ENCODE results near the gene TRIM24.
"Not testable (repeated sequence)": the region's sequence is repeated elsewhere in the genome, so short reads cannot be mapped to it uniquely, and the experiment has no call there.

The TRIM24 gene

GRCh38 chr7:138460176-138460648, at the start of gene TRIM24:
TRIM24 (plus strand) TSS chr7:138460259; CDS start chr7:138460549, 290 bp downstream.
- DNase-seq, result no peak

- not testable (repeated sequence) for DNase-seq
Measured at GRCh38 chr7:138412077-138412476, 48.0 kb upstream of the TRIM24 start.

- DNase-seq, result not testable (repeated sequence)
Measured at GRCh38 chr7:138412921-138413320, 47.1 kb upstream of the TRIM24 start.

GRCh38 chr7:138417078-138417700, 42.9 kb upstream of the TRIM24 start:
- no peak for DNase-seq

DNA sequence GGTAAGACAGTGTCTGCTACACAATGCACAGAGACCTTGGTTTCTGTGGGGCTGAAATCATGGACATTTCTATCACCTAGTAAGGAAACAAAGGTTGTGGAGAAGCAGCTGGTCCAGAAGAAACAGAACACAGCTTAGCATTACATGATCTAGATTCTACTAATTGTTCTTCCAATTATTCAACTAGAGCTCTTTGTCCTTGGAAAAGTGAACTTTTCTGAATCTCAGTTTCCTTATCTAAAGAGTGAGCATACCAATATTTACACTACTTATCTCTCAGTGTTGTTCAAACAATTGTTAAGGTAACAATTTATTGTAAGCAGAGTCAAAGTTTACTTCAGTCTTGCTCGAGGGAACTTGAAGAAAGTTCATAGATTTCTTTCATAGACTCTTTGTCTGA, 42.3 kb upstream of the TRIM24 start:
- DNase-seq, result no peak

DNA sequence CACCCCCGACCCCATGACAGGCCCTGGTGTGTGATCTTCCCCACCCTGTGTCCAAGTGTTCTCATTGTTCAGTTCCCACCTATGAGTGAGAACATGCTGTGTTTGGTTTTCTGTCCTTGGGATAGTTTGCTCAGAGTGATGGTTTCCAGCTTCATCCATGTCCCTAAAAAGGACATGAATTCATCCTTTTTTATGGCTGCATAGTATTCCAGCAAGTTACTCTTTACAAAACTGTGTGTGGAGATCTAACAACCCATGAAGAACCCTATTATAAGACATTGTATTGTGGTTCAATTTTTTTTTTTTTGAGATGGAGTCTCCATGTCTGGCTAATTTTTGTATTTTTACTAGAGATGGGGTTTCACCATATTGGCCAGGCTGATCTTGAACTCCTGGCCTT, 41.7 kb upstream of the TRIM24 start:
- DNase-seq, result not testable (repeated sequence)

DNA sequence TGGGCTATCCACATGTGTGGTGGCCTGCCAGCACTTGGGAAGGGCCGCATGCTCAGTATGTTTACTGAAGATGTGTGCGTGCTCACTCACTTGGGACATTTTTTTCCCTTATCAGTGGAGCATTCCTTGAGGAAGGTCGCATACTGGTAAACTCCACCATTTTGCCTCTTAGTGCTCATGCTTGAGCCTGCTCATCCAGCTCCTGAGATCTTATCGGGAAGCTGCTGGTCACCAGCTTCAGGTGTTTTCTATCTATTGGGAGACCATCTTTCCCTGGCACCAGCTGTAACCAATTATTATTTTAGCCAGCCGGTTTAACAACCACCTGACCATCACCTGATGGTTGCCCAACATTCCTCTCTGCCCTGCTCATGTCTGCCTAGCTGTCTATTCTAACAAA, 35.0 kb upstream of the TRIM24 start:
- no peak for DNase-seq

GRCh38 chr7:138429577-138430250, 30.3 kb upstream of the TRIM24 start:
- DNase-seq, result no peak

DNA sequence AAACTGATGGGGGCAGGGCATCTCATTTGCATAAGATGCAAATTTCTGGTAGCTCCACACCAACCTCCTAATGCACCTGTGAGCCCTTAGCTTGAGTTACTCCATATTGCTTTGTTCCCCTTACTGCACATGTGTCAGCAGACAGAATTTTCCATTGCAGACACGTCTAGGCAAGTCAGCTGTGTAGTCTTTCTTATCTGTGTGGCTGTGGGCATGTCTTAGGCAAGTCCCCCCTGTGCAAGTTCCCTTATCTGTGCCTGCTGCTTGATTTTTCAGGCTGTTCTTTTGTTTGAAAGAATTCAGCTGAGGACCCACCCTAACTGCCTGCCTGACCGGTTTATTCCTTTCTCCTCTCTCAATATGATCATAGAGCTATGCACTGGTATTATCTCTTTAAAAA, 28.5 kb upstream of the TRIM24 start:
- DNase-seq, result no peak

GRCh38 chr7:138433583-138434443, 26.2 kb upstream of the TRIM24 start:
- DNase-seq, result no peak

GRCh38 chr7:138434597-138435019, 25.5 kb upstream of the TRIM24 start:
- no peak for DNase-seq

- no peak for DNase-seq
Measured at GRCh38 chr7:138435231-138435919, 24.7 kb upstream of the TRIM24 start.

DNA sequence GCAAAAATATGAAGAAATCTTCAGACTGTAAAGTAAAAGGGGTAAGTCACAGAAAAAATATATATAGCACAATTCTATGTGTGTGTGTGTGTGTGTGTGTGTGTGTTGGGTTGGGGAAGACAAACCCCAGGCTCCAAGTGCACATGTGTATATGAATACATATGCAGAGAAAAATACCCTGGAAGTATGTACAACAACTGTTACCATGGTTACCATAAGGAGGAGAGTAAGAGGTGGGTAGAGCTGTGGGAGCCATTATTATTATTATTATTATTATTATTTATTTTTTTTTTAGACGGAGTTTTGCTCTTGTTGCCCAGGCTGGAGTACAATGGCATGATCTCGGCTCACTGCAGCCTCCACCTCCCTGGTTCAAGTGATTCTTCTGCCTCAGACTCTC, 23.7 kb upstream of the TRIM24 start:
- DNase-seq, result no peak

GRCh38 chr7:138440460-138440859, 19.6 kb upstream of the TRIM24 start:
- no peak for DNase-seq

- no peak for DNase-seq
Measured at GRCh38 chr7:138442822-138443221, 17.2 kb upstream of the TRIM24 start.

- DNase-seq, result peak; percentile 53
Measured at GRCh38 chr7:138449580-138449979, 10.5 kb upstream of the TRIM24 start.

DNA sequence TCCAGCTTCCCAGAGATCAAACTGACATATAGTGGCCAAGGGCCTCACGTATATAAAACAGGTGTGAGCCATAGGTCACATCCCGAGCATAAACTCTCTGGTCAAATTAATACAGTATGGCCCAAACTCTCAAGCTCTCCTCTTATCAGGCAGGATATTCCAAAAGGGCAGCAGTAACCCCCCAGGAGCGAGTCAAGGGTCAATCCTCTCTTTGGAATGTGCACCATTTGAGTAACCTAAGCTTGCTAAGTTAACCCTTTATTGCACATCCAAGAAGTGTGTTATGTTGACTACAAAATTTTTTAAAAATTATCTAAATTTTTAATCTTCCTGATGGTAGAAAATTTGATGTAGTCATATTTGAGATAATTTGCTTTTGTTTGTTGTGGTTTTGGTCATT, 4.5 kb upstream of the TRIM24 start:
- DNase-seq, result no peak

DNA sequence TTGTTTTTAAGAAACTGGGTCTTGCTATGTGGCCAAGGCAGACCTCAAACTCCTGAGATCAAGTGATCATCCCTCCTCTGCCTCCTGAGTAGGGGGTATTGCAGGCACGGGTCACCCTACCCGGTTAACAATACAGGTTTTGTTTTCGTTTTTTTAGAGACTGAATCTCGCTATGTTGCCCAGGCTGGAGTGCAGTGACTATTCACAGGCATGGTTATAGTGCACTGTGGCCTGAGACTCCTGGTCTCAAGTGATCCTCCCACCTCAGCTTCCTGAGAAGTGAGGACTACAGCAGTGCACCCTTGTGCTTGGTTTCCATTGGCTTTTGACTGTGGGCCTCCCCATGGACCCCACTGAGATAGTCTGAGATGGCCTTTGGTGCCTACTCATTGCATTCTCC, 3.8 kb upstream of the TRIM24 start:
- DNase-seq, result no peak

DNA sequence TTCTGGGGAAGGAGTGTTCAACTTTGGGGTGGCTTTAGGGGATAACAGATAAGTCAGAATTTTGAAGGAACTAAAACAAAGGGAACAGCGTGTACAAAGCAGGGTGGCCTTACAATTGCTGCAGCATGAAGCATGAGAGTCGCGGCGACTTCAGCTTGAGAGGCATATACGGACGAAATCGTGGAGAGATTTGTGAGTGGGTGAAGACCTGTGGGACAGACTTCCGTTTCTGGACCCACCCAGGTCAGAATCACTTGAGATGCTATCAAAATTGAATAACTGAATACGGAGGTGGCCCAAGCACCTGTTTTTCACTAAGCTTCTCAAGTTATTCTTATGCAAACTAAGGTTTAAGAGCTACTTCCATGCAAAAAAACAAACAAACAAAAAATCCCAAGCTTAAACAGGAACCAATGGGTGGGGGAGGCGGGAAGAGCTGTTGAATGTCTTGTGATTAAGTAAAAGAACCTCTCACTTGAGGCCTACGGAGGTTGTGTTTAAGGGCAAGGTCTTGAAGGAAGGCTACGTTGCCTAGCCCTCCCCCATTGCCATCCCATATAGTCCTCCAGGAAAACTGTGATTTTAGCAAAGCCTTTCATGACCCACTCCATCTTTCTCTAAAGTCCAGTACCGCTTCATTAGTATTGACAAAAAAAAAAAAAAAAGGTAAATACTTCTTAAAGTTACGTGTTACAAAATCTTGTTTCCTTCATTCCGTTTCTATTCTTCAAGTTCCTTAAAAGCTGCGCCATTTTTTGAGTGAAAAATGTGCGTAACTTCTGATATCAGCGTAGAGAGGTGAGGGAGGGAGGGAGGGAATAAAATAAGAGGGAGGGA, 1.3 kb upstream of the TRIM24 start:
- DNase-seq, result no peak

DNA sequence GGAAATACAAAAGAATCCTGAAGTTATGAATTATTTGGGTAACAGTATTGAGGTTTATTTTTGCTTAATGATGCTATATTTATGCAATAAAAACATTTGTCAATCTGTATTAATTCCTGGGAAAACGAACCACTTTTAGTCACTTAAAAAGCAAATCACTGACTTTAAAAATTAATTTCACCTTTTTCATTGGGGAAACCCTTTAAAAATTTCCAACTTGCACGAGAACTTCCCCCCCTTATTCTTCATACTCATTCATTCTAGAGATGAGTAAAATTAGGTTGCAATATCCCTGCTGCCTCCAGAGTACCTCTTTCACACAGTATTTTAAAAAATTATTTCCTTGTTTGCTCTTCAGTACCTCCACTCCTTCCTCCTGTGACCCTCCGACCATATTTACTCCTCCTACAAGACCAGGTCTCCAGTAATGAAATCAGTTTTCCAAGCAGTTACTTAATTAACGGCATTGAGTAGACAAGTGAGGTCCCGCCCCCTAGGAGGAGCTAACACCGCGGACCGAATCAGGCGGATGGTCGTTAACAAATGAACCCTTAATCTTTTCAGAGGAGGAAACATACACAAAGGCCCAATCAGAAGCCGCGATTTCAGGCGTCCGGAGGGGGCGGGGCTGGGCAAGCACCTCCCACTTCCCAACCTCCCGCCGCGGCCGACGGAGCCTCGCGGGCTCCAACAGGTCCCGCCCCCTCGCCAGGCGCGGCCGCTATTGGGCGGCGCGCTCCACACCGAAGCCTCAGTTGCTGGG, 465 bp upstream of the TRIM24 start:
- peak; percentile 98 for DNase-seq

All from stimulated activated CD4-positive, alpha-beta T cell treated with anti-CD3 and anti-CD28 coated beads, Interleukin-4, amount 100 ng/mL, for 1 hour (primary cell).